NCI-H1436 (cell line): ENCODE data around the gene KRT8.
"Not testable (repeated sequence)": the region's sequence is repeated elsewhere in the genome, so short reads cannot be mapped to it uniquely, and the experiment has no call there.

Experiments
- DNase-seq: peaks from one replicate; lab custom pipeline; 2025; lab: John Stamatoyannopoulos, UW

KRT8 gene

DNA sequence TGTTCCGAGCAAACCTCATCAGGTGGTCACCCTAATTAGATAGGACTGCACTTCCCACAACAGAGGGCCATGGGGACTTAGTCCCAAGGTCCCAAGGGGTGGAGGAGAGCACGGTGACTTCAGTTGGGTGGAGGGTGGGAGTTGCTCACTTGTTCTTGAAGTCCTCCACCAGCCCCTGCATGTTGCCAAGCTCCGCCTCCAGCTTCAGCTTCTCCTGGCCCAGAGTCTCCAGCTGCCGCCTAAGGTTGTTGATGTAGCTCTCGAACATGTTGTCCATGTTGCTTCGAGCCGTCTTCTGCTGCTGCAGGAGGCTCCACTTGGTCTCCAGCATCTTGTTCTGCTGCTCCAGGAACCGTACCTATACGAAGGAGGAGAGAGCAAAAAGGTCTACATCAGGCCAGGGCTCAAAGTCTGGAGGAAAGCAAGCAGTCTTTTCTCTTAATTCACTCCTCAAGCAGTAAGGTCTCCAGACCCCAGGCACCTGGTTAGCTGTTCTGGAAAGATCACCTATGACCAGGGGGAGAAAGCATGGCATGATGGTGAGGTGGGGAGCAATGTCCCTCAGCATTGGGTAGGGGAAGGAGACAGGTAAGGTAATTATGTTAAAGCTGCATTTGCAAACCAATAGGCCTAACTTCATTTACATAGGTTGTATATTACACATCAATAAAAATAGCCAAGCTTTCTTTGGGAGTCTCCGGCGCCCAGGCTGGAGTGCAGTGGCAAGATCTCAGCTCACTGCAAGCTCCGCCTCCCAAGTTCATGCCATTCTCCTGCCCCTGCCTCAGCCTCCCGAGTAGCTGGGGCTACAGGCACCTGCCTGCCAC is 2.9 kb downstream of the KRT8 start:
- DNase-seq: no peak

DNA sequence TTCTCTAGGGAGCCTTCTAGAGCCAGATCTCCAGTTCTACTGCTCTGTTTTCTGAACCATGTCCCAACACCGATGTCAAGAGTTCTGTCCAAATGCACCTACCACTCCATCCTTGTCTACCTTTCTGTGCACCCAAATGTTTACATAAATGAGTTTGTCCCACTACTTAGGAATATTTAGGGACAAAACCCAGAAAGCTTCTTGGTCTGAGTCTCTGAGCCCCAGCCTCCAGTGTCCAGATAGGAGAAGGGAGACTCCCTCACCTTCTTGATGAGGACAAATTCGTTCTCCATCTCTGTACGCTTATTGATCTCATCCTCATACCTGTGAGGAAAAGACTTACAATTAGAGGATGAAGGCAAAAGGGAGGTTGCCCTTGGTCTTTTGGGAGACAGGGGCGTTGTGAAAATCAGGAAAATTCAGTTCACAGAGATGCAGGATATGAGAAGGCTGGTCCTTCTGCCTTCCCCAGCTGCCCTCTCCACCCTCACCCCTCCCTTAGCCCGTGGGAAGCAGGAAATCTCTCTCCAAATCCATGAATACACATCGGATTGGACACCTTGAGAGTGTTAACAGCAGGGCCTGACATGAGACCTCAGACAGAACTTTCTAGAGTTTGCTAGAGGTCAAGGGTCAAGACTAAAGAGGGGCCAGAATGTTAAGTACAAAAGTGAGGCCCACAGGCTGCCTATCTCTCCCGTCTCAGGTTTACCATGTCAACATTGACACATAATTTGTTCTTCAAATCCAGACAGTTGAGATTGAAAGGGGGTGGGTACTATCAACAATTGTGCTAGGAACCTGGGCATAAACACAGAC is 3.8 kb downstream of the KRT8 start:
- no peak for DNase-seq

DNA sequence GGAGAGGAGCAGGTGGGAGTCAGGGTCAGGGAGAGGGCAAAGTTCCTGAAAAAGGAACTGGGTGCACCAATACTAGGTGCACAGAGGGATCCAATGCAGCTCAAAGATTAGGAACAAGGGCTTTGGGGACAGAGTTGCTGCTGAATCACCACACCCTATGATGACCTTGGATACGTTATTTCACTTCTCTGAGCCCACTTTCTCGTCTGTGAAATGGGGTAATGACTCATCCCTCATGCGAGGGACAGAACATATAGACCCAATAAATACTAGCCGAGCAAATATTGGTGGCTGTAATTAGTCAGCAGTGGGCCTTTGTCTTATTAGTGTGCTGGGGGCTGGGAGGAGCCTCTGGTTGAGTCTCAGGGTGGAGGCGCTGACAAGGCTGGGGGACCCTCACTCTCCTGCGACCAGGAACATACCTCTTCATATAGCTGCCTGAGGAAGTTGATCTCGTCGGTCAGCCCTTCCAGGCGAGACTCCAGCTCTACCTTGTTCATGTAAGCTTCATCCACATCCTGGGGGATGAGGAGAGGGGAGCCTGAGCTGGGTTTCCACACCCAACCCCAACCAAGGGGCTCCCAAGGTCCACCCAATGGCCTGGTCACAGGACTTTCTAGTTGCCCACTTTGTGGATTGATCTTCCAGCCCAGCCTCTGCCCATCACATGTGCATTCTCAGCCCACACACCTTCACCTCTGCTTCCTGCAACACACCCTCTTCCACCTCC is 4.5 kb downstream of the KRT8 start:
- no peak for DNase-seq

DNA sequence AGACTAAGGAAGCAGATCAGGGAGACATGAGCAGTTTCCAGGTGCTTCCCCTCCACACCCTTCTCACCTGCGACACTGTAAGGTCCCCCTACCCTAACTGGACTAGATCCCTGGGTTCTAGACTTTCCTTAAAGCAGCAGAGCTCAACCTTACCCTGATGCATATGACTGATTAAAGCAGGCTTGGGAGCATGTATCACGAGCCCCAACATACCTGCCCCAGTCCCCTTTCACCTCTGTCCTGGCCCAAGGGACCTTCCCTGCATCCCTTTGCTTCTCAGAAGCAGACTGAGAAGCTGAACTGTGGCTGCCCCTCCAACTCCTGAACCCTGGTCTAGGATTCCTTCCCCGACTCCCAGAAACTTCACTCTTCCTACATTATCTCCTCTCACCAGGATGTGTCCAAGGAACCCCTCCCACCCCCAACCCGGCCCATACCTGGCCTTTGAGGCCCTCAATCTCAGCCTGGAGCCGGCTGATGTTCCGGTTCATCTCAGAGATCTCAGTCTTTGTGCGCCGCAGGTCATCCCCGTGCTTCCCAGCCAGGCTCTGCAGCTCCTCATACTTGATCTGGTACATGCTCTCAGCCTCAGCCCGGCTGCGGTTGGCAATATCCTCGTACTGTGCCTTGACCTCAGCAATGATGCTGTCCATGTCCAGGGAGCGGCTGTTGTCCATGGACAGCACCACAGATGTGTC is 5.4 kb downstream of the KRT8 start:
- no peak for DNase-seq

DNA sequence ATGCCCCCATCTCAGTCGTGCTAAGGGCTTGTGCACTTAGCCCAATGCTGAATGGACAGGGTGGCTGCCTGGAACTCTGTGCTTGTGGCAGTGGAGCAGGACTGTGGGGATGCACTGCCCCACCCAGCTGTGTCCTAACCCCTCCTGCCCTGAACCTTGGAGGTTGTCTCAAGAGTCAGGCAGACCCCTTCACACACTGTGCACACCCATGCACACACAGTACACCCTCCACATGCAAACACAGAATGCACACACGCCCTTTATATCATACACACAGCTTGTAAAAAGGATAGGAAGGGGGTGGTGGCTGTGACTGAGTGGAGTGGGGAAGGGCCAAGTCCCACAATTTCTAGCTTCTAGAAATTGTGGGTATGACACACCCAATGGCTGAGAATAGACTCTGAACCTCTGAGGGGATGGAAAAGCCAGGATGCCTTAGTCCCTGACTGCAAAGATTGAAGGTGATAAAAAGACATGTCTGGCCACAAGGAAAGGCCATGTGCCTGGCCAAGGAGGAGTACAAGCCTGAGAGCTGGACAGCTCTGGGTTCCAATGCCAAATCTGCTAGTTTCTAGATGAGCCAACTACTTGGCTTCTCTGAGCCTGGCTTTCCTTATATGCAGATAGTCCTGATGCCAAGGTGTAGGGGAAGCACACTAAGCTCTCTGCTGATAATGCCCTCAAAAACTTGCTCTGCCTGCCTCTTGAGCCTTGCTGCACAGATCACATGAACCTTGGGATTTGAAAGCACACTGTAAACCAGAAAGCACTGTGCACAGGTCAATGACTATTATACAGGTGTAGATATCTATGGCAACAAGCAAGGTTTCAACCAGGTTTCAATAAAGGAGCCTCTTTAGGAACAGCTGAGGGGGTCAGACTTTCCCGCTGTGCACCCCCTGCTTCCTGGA is 8.4 kb downstream of the KRT8 start:
- DNase-seq: no peak

DNA sequence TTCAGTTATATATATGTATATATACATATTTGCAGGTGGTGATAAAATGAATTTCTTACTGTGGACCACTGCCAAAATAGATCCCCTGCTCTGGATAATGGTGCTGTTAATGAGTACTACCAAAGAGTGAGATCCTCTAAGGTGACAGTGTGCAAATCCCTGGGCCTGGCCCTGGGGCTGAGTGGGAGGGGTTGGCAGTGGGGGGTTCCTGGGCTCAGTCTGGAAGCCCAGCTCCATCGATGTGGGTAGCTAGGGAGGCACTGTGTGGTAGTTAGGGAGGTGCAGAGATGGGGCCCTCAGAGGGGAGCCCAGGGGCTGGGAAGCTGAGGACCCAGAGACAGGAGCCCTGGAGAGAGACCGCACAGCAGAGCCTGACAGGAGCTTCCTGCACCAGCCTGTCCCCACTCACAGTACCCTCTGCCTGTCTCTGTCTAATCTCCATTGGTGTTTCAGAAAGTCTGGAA is 9.1 kb downstream of the KRT8 start:
- no peak for DNase-seq

DNA sequence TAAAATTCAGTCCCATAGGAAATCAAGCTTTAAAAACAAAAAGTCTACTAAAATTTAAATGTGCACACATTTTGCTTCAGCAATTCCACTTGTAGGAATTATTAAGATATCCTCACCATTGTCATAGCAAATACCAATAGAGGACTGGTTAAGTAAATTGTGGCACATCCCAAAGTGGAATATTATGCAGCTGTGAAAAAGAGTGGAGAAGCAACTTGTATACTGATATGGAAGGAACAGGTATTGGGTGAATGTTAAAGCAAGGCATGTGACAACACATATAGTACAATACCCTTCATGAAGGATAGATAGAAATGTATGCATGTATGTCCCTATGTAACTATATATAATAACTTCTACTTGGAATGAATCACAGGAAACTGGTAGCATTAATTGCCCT is 11.9 kb downstream of the KRT8 start:
- DNase-seq: no peak

DNA sequence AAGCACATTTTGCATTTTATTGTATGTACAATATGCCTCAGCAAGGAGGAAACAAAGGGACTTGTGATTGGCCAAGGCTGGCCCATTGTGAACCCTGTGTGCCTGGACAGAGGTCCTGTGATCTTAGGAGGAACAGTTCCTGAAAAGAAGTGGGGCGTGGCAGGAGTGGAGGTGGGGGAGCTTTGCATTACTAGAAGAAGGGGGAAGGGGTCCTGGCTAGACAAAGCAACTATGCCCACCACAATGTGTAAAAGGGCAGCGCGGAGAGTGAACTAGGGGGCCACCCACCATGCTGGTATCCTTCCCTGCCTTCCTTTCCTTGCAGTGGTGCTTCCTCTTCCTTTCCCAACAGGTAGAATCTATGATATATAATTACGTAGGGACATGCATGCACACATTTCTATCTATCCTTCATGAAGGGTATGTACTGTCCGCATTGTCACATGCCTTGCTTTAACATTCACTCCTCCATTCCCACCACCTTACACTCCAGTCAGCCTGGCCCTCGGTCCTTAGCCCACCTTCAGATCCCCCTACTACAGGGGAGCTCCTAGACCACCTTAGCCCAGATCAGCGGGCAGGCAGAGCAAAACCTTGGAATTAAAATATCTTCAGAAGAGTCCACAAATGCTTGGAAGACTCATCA is 12.5 kb downstream of the KRT8 start:
- no peak for DNase-seq

DNA sequence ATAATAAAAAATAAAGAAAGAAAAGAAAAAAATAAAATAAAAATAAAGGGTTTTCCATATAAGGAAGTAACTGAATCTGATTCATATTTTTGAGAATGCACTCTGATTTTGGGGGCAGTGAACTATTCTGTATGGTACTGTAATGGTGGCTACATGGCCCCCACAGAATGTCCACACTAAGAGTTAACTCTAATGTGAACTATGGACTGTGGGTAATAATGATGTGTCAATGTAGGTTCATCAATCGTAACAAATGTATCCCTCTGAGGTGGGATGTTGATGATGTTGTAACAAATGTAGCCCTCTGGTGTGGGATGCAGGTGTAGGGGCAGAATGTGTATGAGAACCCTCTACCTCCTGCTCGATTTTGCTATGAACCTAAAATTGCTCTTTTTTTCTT is 13.8 kb downstream of the KRT8 start:
- DNase-seq: no peak

DNA sequence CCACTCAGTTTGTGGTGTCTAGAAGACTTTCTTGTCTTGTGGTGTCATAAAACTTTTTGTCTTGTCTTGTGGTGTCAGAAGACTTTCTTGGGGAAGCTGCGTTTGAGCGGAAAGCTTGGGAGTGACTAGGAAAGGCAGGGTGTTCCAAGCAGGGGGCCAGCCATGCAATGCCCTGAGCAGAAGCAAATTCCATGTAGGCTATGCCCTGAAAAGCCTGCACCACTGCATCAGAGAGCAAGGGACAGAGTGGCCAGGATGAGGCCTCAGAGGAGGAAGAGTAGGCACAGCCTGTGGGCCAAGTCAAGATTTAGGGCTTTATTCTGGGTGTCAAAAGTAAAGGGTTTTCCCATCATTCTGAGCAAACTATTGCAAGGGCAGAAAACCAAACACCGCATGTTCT is 14.5 kb downstream of the KRT8 start:
- no peak for DNase-seq

DNA sequence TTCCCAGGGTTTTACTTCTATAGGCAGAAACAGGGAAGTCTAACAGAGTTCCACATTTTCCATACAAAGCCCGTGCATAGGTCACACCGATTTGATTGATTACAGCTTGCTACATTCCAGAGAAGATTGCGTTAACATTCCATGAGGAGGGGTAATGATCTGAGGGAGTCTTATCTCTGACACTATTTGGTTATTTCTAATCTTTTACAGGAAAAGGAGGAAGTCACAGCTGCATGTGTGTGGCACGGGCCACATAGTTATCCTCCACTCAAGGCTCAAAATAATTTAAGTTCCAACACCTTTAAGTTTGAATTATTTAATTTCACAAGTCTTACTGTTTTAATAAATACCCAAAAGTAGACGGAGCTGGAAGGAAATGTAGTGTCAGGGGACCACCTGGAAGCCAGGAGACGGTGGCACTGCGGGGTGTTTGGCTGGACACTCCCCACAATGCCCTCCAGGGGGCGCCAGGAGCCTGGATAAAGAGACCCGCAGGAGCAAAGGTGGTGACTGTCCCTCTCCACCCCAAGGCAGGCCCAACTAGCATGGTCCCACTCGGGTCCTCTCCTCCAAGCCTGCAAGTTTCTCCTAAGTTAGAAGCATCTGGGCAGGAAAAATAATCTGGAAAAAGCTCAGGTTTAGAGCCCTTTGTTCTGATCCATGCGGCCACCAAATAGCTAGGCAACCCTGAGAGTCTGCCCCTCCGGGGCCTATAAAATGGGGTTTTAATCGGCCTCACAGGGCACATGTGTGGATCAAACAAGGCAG is 20.2 kb downstream of the KRT8 start:
- DNase-seq: peak; percentile 68

DNA sequence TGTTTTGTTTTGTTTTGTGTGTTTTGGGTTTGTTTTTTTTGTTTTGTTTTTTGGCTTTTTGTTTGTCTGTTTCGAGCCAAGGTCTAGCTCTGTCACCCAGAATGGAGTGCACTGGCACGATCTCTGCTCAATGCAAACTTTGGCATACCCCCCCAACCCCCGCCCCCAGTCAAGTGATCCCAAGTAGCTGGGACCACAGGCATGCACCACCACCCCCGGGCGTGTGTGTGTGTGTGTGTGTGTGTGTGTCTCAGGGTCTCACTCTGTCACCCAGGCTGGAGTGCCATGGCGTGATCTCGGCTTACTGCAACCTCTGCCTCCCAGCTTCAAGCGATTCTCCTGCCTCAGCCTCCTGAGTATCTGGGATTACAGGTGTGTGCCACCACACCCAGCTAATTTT is 24.4 kb downstream of the KRT8 start:
- DNase-seq: not testable (repeated sequence)

DNA sequence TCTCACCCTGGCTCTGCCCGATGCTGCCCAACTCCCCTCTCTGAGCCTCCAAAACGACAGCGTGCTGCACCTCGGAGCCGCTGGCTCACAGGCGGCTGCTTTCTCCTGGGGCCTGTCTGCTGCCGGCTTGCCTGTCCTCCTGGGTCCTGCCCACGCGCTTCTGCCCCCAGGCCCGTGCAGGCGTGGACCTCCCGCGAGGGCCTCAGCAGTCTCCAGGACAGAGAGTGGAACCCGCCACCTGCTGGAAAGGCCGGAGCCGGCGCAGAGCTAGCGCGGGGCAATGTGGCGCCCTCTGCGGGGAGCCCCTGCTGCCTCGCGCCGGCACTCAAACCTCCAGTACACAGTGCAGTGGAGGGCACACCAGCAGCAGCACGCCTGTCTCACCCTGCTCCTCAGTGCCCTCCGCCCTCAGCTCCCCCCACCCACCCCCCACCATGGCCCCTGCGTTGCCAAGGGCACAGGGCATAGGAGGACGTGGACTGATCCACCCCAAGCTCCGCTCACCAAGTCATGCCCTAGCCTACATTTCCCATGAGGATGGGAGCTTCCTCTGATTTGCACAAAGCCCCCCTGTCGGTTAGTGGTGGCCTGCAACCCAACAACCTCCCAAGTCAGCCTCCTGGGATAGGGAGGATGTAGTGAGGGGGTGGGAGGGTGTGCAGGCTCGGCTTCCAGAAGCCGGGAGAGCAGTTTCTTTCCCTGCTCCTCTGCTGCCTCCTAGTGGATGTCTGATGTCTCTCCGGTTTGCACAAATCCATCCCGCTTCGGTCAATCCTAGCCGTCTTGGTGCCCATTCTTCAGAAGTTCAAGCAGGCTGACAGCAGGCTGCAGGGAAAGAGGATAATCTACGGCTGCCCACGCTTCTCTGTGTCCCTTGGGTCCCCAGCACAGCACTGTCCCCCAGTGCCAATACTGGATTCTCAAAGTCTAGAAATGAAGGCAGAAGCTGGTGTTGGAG is 25.2 kb downstream of the KRT8 start:
- DNase-seq: peak; percentile 85

DNA sequence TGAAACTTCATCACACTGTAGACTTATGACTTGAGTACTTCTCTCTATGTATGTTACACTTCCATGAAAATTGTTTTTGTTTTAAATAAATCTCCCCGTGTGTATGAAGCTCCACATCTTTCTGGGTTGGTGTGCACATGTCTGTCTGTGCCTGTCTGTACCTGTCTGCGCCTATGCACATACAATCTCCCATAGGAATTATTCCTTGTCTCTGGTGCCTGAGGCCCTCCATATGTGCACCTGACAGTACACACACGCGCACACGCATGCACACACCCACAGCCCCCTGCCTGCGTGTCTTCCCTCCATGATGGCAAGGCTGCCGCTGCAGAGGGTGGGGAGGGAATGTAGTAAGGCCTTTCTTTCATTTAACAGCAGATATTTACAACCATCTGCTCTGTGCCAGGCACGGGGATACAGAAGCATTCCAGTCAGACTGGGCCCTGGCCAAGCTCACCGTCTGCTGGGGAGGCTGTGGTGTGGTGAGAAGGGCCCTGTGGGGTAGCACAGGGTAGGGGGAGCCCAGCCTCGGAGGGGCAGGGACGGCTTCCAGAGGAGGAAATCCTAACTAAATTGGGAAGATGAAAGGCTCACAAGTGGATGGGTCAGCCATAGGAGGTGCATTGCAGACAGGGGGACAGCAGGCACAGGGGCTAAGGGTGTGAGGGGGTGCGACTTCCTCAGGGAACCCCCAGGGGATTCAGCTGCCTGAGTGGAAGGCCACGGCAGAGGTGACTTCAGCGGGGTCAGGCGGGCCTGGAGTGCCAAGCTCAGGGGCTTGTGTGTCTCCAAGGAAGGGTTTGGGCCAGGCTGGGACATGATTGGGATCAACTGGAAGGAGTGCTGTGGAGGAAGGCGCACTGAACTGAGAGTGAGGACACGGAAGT is 26.1 kb downstream of the KRT8 start:
- DNase-seq: no peak

DNA sequence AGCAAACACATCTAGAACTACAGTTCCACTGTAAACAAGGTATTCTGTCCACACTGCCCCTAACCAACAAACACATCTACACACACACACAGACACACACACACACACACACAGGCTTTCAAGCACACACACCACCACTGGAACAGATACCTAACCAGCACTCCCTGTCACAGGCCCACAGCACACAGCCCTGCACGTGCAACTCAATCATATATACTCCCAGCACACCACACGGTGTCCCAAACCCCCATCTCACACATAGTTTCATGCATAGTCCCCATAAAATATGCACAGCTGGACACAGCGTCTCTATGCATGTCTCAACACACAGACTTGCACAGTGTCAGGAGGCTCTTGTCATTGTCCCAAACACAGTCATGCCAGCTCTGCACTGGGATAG is 27.6 kb downstream of the KRT8 start:
- DNase-seq: no peak

DNA sequence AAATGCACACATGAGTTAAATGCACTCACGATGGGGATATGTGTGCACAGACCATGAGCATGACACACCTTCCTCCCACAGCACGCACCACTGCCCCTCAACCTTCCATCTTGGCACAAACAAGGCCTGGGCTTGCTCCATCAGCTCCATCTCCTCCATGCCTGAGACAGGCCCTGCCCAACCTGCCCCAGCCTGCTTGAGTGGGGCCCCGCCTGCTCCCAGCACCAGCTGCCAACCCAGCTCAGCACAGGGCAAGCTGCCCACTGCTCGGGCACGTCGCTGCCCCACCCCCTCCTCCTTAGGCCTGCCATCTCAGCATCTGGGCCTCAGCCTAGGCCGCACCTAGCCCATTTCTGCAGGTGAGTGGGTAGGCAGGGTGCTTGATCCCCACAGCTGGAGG is 28.5 kb downstream of the KRT8 start:
- DNase-seq: no peak
